ENCODE measurements around the gene PGAM1. TPM values are rescaled to one million over a fixed set of nuclear protein-coding genes. Genes with fewer than 3 reads are reported as not detected.
A peak's percentile ranks its signal among the peaks of the same experiment; 100 is the strongest.
"Not testable (repeated sequence)": the region's sequence is repeated elsewhere in the genome, so short reads cannot be mapped to it uniquely, and the experiment has no call there.

Gene PGAM1
- polyA plus RNA-seq, 4 donors = 169 to 211 (median 176) TPM

- no peak for DNase-seq (ENCODE audit: low read depth in 4 of 4, low spot score in 2 of 4)
These were observed 28.5 kb downstream of the PGAM1 start for GRCh38 chr10:97454330-97455036.

- no peak for DNase-seq (ENCODE audit: low read depth in 4 of 4, low spot score in 2 of 4)
These were observed 30.2 kb downstream of the PGAM1 start for GRCh38 chr10:97456034-97456685.

GRCh38 chr10:97456686-97457065 is 30.7 kb downstream of the PGAM1 start:
- DNase-seq (ENCODE audit: low read depth in 4 of 4, low spot score in 2 of 4) = no peak

- DNase-seq (ENCODE audit: low read depth in 4 of 4, low spot score in 2 of 4) = no peak
These were observed 33.1 kb downstream of the PGAM1 start for GRCh38 chr10:97459111-97459510.

- no peak for DNase-seq (ENCODE audit: low read depth in 4 of 4, low spot score in 2 of 4)
These were observed 33.9 kb downstream of the PGAM1 start for GRCh38 chr10:97459933-97460332.

- DNase-seq (ENCODE audit: low read depth in 4 of 4, low spot score in 2 of 4) = no peak
These were observed 36.3 kb downstream of the PGAM1 start for GRCh38 chr10:97462309-97462708.

- DNase-seq (ENCODE audit: low read depth in 4 of 4, low spot score in 2 of 4) = peak in 2 of 4 donors; percentile 30 to 37
These were observed 37.6 kb downstream of the PGAM1 start for GRCh38 chr10:97463363-97464132.

- no peak for DNase-seq (ENCODE audit: low read depth in 4 of 4, low spot score in 2 of 4)
These were observed 38.2 kb downstream of the PGAM1 start for GRCh38 chr10:97464226-97464625.

GRCh38 chr10:97465982-97466381 is 40.0 kb downstream of the PGAM1 start:
- DNase-seq (ENCODE audit: low read depth in 4 of 4, low spot score in 2 of 4) = no peak

- DNase-seq (ENCODE audit: low read depth in 4 of 4, low spot score in 2 of 4) = no peak
These were observed 40.8 kb downstream of the PGAM1 start for GRCh38 chr10:97466755-97467154.

GRCh38 chr10:97468162-97468561 is 42.2 kb downstream of the PGAM1 start:
- DNase-seq (ENCODE audit: low read depth in 4 of 4, low spot score in 2 of 4) = no peak

- DNase-seq (ENCODE audit: low read depth in 4 of 4, low spot score in 2 of 4) = not testable (repeated sequence)
These were observed 42.8 kb downstream of the PGAM1 start for GRCh38 chr10:97468781-97469180.

- DNase-seq (ENCODE audit: low read depth in 4 of 4, low spot score in 2 of 4) = no peak
These were observed 48.9 kb downstream of the PGAM1 start for GRCh38 chr10:97474918-97475317.

- DNase-seq (ENCODE audit: low read depth in 4 of 4, low spot score in 2 of 4) = no peak
These were observed 50.1 kb downstream of the PGAM1 start for GRCh38 chr10:97475936-97476594.

GRCh38 chr10:97479410-97479809 is 53.4 kb downstream of the PGAM1 start:
- not testable (repeated sequence) for DNase-seq (ENCODE audit: low read depth in 4 of 4, low spot score in 2 of 4)

GRCh38 chr10:97479939-97480338 is 53.9 kb downstream of the PGAM1 start:
- no peak for DNase-seq (ENCODE audit: low read depth in 4 of 4, low spot score in 2 of 4)

- no peak for DNase-seq (ENCODE audit: low read depth in 4 of 4, low spot score in 2 of 4)
These were observed 55.1 kb downstream of the PGAM1 start for GRCh38 chr10:97481071-97481470.

GRCh38 chr10:97482381-97482780 is 56.4 kb downstream of the PGAM1 start:
- DNase-seq (ENCODE audit: low read depth in 4 of 4, low spot score in 2 of 4) = no peak

All from left renal cortex interstitium (tissue), 4 donors.